Endothelial cell of umbilical vein (primary cell): ENCODE results near the gene TMF1. TPM values are rescaled to one million over a fixed set of nuclear protein-coding genes. Genes with fewer than 3 reads are reported as not detected.

Experiments
- BruUV-seq: library from RNA; stranded (reverse); fragments of 400-500 nt; replicated peaks from 2 replicates; lab custom pipeline; 2021; lab: Mats Ljungman, UMichigan
- CTCF ChIA-PET: fragments of 300-600, 350-600 bp; sonication (Branson Sonifier 250); formaldehyde crosslinking; loops from one replicate; lab custom pipeline; 2021; ENCODE audit warnings: antibody characterized with exemption, inconsistent platforms; lab: Charles Lee
- POLR2A ChIA-PET: fragments of 300-600, 350-600 bp; sonication (Branson Sonifier 250); formaldehyde crosslinking; loops from one replicate; lab custom pipeline; 2021; ENCODE audit warnings: antibody characterized with exemption, inconsistent platforms; lab: Charles Lee
- DNase-seq: peaks from one replicate; pipeline ENCODE4 v3.0.0-alpha.2; 2011; ENCODE audit warnings: low read depth, low spot score
- FAIRE-seq: peaks from 2 replicates; lab custom pipeline; 2011; peaks lifted over from hg19 to GRCh38; lab: Jason Lieb, UNC
- H2AFZ ChIP-seq: 2 replicates; pipeline ENCODE4 v1.6.0; 2012; ENCODE audit warnings: low read depth, low read length, control low read depth, inconsistent platforms
- H3K27ac ChIP-seq: 2 replicates; pipeline ENCODE4 v1.5.1; 2011; ENCODE audit warnings: low read depth, mild to moderate bottlenecking, control low read depth, low read length, moderate library complexity; ENCODE audit not compliant: insufficient read depth
- H3K27me3 ChIP-seq, 2 experiments: 2 replicates each; pipeline versions ENCODE4 v1.6.0 to v1.6.1; 2011; ENCODE audit warnings: low read length in 2 of 2, mixed read lengths in 1 of 2; ENCODE audit not compliant: control insufficient read depth in 2 of 2, insufficient read depth in 2 of 2
- H3K36me3 ChIP-seq, 2 experiments: 2 replicates in 1 of 2; 3 replicates in 1 of 2; pipeline ENCODE4 v1.5.1; 2011; ENCODE audit warnings: low read length in 2 of 2, mild to moderate bottlenecking in 1 of 2, moderate library complexity in 1 of 2; ENCODE audit not compliant: control insufficient read depth in 2 of 2, insufficient read depth in 2 of 2; ENCODE audit errors: extremely low read depth in 1 of 2
- H3K4me1 ChIP-seq: 3 replicates; pipeline ENCODE4 v1.5.1; 2011; ENCODE audit warnings: mild to moderate bottlenecking, low read length; ENCODE audit not compliant: control insufficient read depth, insufficient read depth; ENCODE audit errors: extremely low read depth
- H3K4me2 ChIP-seq: 2 replicates; pipeline ENCODE4 v1.6.1; 2011; ENCODE audit warnings: low read length, control low read depth, mixed read lengths; ENCODE audit not compliant: insufficient read depth
- H3K4me3 ChIP-seq, 3 experiments: fragments of 200-600 bp in 1 of 3; sonication (generic), shearing (Covaris generic) in 1 of 3; replicated peaks in 1 of 3; 2 replicates each; pipeline ENCODE4 v1.5.1; 2011 to 2016; ENCODE audit warnings: control low read depth in 3 of 3, low read length in 3 of 3, mild to moderate bottlenecking in 2 of 3, inconsistent platforms in 1 of 3, low read depth in 1 of 3, moderate library complexity in 1 of 3; ENCODE audit not compliant: insufficient read depth in 1 of 3
- H3K79me2 ChIP-seq: 2 replicates; pipeline ENCODE4 v1.6.0; 2012; ENCODE audit warnings: low read length, inconsistent platforms; ENCODE audit not compliant: control insufficient read depth, insufficient read depth
- H3K9ac ChIP-seq: replicated peaks from 2 replicates; pipeline ENCODE3; 2011; ENCODE audit warnings: low read length, control low read depth; ENCODE audit not compliant: insufficient read depth; ENCODE audit errors: extremely low read depth
- H3K9me1 ChIP-seq: replicated peaks from 3 replicates; pipeline ENCODE4 v1.6.0; 2011; ENCODE audit warnings: mild to moderate bottlenecking, low read length; ENCODE audit not compliant: control insufficient read depth, insufficient read depth; ENCODE audit errors: extremely low read depth
- H3K9me3 ChIP-seq: replicated peaks from 2 replicates; pipeline ENCODE4 v1.5.1; 2012; ENCODE audit warnings: low read length, inconsistent platforms; ENCODE audit not compliant: control insufficient read depth, insufficient read depth
- H4K20me1 ChIP-seq: replicated peaks from 2 replicates; pipeline ENCODE3; 2011; ENCODE audit warnings: mild to moderate bottlenecking, low read length; ENCODE audit not compliant: control insufficient read depth, insufficient read depth; ENCODE audit errors: extremely low read depth
- EZH2 ChIP-seq: IDR thresholded peaks from 2 replicates; pipeline ENCODE4 v1.6.1; 2012; ENCODE audit warnings: borderline replicate concordance, low read depth, mild to moderate bottlenecking, moderate library complexity, low read length, inconsistent platforms; ENCODE audit not compliant: severe bottlenecking
- FOS ChIP-seq: IDR thresholded peaks from 2 replicates; pipeline ENCODE4 v1.6.1; 2011; ENCODE audit warnings: mild to moderate bottlenecking, low read length, moderate library complexity, borderline replicate concordance; ENCODE audit not compliant: insufficient read depth
- GATA2 ChIP-seq: IDR thresholded peaks from 2 replicates; pipeline ENCODE4 v1.7.0; 2011; ENCODE audit warnings: low read depth, mild to moderate bottlenecking, moderate library complexity, mixed read lengths, low read length; ENCODE audit not compliant: insufficient read length, insufficient read depth
- JUN ChIP-seq: IDR thresholded peaks from 2 replicates; pipeline ENCODE4 v1.6.1; 2011; ENCODE audit warnings: borderline replicate concordance, low read depth; ENCODE audit not compliant: insufficient read length, insufficient read depth
- MYC ChIP-seq: IDR thresholded peaks from one replicate; pipeline ENCODE4 v1.6.1; 2011; ENCODE audit warnings: mild to moderate bottlenecking, low read depth, low read length
- POLR2A ChIP-seq: IDR thresholded peaks from 2 replicates; pipeline ENCODE4 v1.6.1; 2012; ENCODE audit warnings: low read depth, mild to moderate bottlenecking, control low read depth, low read length
- POLR2AphosphoS5 ChIP-seq: IDR thresholded peaks from 2 replicates; pipeline ENCODE4 v1.6.1; 2012; ENCODE audit warnings: low read depth, mild to moderate bottlenecking, control low read depth, low read length, moderate library complexity; ENCODE audit not compliant: insufficient read depth
- dilution Hi-C: fragments of 300-500 bp; cut with MboI; formaldehyde crosslinking; loops from one replicate; pipeline ENCODE4 v1.15.0; 2019; ENCODE audit warnings: low sequenced_read_pairs; ENCODE audit not compliant: extremely low pct_ligation_motif_present
- intact Hi-C: fragments of 100-400 bp; cut with micrococcal nuclease; formaldehyde crosslinking; loops from one replicate; pipeline ENCODE4 v1.10.0; 2022
- polyA plus RNA-seq, 4 experiments: library from polyadenylated mRNA; depleted of rRNA in 3 of 4; stranded (reverse) in 3 of 4; unstranded in 1 of 4; fragments of >200 nt; gene quantifications; 2 replicates each; pipeline versions ENCODE4 v1.2.1 to v1.2.3, GENCODE V29; 2011 to 2012; ENCODE audit warnings: missing spikeins in 1 of 4
- total RNA-seq: library from RNA; stranded (reverse); gene quantifications from 2 replicates; pipeline ENCODE4 v1.2.3, GENCODE V29; 2021
- TF ChIP-seq, protein P1 (sequence below), 2 donors: IDR thresholded peaks; 1 replicate in 1 of 2; 2 replicates in 1 of 2; pipeline ENCODE4 v1.5.1; 2011; ENCODE audit warnings: low read length in 2 of 2, mild to moderate bottlenecking in 2 of 2, moderate library complexity in 2 of 2, control low read depth in 1 of 2, inconsistent platforms in 1 of 2, low read depth in 1 of 2; ENCODE audit not compliant: insufficient read depth in 1 of 2; ENCODE audit errors: extremely low read depth in 1 of 2
- TF ChIP-seq, protein P2 (sequence below): IDR thresholded peaks from 2 replicates; pipeline ENCODE4 v1.6.1; 2011; ENCODE audit not compliant: insufficient read depth, insufficient read length

The TMF1 gene
- total and polyA plus RNA-seq, 2 donors (not counting 3 experiments of a cell fraction or from before 2014, with no cell fraction given): 3.7 to 32.7 TPM

DNA sequence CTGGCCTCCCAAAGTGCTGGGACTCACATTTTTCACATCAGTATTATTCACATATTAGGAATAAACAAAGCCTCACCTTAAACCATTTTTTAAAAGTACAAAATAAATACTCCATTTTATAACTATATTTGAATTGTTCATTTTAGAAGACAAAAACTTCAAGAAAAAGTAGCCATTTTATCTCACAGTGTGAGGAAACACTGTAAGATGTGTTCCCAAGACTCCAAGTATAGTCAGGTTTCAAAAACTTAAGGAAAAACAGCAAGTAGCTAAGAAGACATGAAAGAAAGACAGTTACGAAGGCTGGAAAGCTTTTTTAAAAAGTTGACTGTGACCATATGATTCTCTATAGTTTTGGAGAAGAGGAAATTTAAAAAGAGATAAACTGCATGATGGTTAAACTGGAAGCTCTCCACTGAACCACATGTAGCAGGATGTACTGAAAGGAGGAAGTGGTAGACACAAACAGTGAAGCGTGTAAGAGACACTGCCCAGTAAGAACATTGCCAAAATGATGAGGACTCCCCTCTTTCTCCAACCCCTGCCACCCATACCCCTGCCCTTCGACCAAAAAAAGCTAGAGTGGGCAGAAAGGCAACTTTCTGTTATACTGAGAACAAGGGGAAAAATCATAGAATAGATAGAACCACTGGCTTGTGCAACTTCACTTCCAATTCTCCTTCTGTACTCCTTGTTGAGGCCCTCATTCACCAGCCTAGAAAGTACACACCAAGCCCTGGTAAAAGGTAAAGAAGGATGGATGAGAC lies 6.2 kb upstream of the TMF1 start:
- Histone ChIP-seq H3K4me2 (no peak overlapping the region), H2AFZ (no peak overlapping the region), H3K27me3 (no peaks in the 10 kb centered on the region), H3K4me3 (no peak overlapping the region), H3K9ac (no peak overlapping the region), H3K9me1 (no peaks in the 10 kb centered on the region), H3K27ac (no peak overlapping the region), H4K20me1 (no peaks in the 10 kb centered on the region), H3K4me1 (no peaks in the 10 kb centered on the region), H3K36me3 (peaks cover 13 to 26% of the 10 kb centered on the region in 2 experiments), H3K9me3 (no peaks in the 10 kb centered on the region), H3K79me2 (no peaks in the 10 kb centered on the region)
- dilution Hi-C loops (no loop called here), intact Hi-C loops (no loop called here)
- CTCF ChIA-PET: interaction anchor here (1.0 kb wide), 1 partner anchor 13 kb away, joined by 4 read pairs; no protein-coding TSS in a partner anchor
- DNase-seq (no peak), FAIRE-seq (no peak)
- POLR2A ChIA-PET: no interaction called here
- TF ChIP-seq, protein P1, sequence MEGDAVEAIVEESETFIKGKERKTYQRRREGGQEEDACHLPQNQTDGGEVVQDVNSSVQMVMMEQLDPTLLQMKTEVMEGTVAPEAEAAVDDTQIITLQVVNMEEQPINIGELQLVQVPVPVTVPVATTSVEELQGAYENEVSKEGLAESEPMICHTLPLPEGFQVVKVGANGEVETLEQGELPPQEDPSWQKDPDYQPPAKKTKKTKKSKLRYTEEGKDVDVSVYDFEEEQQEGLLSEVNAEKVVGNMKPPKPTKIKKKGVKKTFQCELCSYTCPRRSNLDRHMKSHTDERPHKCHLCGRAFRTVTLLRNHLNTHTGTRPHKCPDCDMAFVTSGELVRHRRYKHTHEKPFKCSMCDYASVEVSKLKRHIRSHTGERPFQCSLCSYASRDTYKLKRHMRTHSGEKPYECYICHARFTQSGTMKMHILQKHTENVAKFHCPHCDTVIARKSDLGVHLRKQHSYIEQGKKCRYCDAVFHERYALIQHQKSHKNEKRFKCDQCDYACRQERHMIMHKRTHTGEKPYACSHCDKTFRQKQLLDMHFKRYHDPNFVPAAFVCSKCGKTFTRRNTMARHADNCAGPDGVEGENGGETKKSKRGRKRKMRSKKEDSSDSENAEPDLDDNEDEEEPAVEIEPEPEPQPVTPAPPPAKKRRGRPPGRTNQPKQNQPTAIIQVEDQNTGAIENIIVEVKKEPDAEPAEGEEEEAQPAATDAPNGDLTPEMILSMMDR (IDR thresholded peaks at IDR 0.05; ENCODE audit: extremely low read depth in 1 of 2, insufficient read depth in 1 of 2, low read depth in 1 of 2, low read length in 2 of 2): no peak
- TF ChIP-seq MYC (no peak), POLR2AphosphoS5 (no peak), GATA2 (no peak), FOS (no peak), JUN (no peak), EZH2 (no peak), POLR2A (no peak)
- TF ChIP-seq, protein P2, sequence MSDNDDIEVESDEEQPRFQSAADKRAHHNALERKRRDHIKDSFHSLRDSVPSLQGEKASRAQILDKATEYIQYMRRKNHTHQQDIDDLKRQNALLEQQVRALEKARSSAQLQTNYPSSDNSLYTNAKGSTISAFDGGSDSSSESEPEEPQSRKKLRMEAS: no peak
- no TSS peak for BruUV-seq
